Hepatocyte (in vitro differentiated cells): ENCODE results near the gene LY6G5B. TPM values are rescaled to one million over a fixed set of nuclear protein-coding genes. Genes with fewer than 3 reads are reported as not detected.

Source experiments
- DNase-seq: peaks from one replicate; pipeline ENCODE4 v3.0.0-alpha.2; 2016; ENCODE audit warnings: low spot score
- H2AFZ ChIP-seq: fragments of 200-600 bp; sonication (generic); 2 replicates; pipeline ENCODE4 v1.6.0; 2016; ENCODE audit warnings: antibody characterized with exemption, mild to moderate bottlenecking
- H3K27ac ChIP-seq: fragments of 200-600 bp; sonication (generic); 2 replicates; pipeline ENCODE4 v1.5.1; 2016; ENCODE audit warnings: mild to moderate bottlenecking
- H3K27me3 ChIP-seq: fragments of 200-600 bp; sonication (generic); 2 replicates; pipeline ENCODE4 v1.6.1; 2016
- H3K36me3 ChIP-seq: fragments of 200-600 bp; sonication (generic); replicated peaks from 2 replicates; pipeline ENCODE4 v1.5.1; 2016; ENCODE audit warnings: low read depth; ENCODE audit not compliant: insufficient read depth
- H3K4me1 ChIP-seq: fragments of 200-600 bp; sonication (generic); 2 replicates; pipeline ENCODE4 v1.5.1; 2016; ENCODE audit warnings: mild to moderate bottlenecking, moderate library complexity; ENCODE audit not compliant: insufficient read depth
- H3K4me2 ChIP-seq: fragments of 200-600 bp; sonication (generic); 2 replicates; pipeline ENCODE4 v1.6.0; 2016
- H3K4me3 ChIP-seq: fragments of 200-600 bp; sonication (generic); 2 replicates; pipeline ENCODE4 v1.5.1; 2016; ENCODE audit warnings: mild to moderate bottlenecking
- H3K79me2 ChIP-seq: fragments of 200-600 bp; sonication (generic); 2 replicates; pipeline ENCODE4 v1.6.0; 2017; ENCODE audit warnings: mild to moderate bottlenecking
- H3K9me2 ChIP-seq: fragments of 200-600 bp; sonication (generic); replicated peaks from 2 replicates; pipeline ENCODE4 v1.6.0; 2017; ENCODE audit warnings: mild to moderate bottlenecking; ENCODE audit not compliant: insufficient read depth
- H3K9me3 ChIP-seq: fragments of 200-600 bp; sonication (generic); 2 replicates; pipeline ENCODE4 v1.5.1; 2016; ENCODE audit warnings: low read depth, mild to moderate bottlenecking
- H4K20me1 ChIP-seq: fragments of 200-600 bp; sonication (generic); 2 replicates; pipeline ENCODE4 v1.6.0; 2016; ENCODE audit warnings: mild to moderate bottlenecking; ENCODE audit not compliant: insufficient read depth, poor library complexity, severe bottlenecking
- CTCF ChIP-seq: fragments of 200-600 bp; sonication (generic); IDR thresholded peaks from 2 replicates; pipeline ENCODE4 v1.5.1; 2016; ENCODE audit warnings: antibody characterized with exemption, mild to moderate bottlenecking; ENCODE audit not compliant: poor library complexity
- EZH2 ChIP-seq: fragments of 200-600 bp; sonication (generic); IDR thresholded peaks from 2 replicates; pipeline ENCODE4 v1.6.1; 2016; ENCODE audit warnings: antibody characterized with exemption, mild to moderate bottlenecking, borderline replicate concordance
- EZH2phosphoT487 ChIP-seq: fragments of 200-600 bp; sonication (generic); IDR thresholded peaks from one replicate; pipeline ENCODE4 v1.6.1; 2018; ENCODE audit warnings: antibody characterized with exemption, mild to moderate bottlenecking, low read depth, moderate library complexity; ENCODE audit not compliant: unreplicated experiment, severe bottlenecking
- WGBS: methylation state at CpG from one replicate; pipeline ENCODE4 v1.1.6; 2016; ENCODE audit warnings: low lambda C conversion rate; ENCODE audit errors: missing lambda C conversion rate; 5-methylcytosine and 5-hydroxymethylcytosine counted together
- polyA plus RNA-seq: library from polyadenylated mRNA; unstranded; fragments of >200 nt; fragmentation: Nextera tagmentation; extraction: Ambion mirVana; gene quantifications from 2 replicates; pipeline ENCODE4 v1.2.1, GENCODE V29; 2016
- total RNA-seq: library from RNA; depleted of rRNA; stranded (reverse); fragments of >200 nt; gene quantifications from 2 replicates; pipeline ENCODE4 v1.2.3, GENCODE V29; 2014

LY6G5B gene
- total and polyA plus RNA-seq, 2 experiments from 2014 or later: 5.3 to 14.9 TPM

- Histone ChIP-seq H4K20me1 (peaks cover 3% of the 10 kb centered on the region), H3K27me3 (no peaks in the 10 kb centered on the region), H3K4me1 (no peaks in the 10 kb centered on the region), H3K4me2 (no peak overlapping the region), H3K9me2 (no peaks in the 10 kb centered on the region), H3K36me3 (no peaks in the 10 kb centered on the region), H3K9me3 (no peaks in the 10 kb centered on the region), H2AFZ (no peak overlapping the region), H3K4me3 (no peak overlapping the region), H3K79me2 (peaks cover 2% of the 10 kb centered on the region), H3K27ac (no peak overlapping the region)
- no peak for TF ChIP-seq CTCF
- no peak for TF ChIP-seq EZH2phosphoT487
- TF ChIP-seq EZH2: no peak
- DNase-seq: no peak
- WGBS: 80% methylated on average over 3 of the region's 3 CpGs
These were observed 35.6 kb upstream of the LY6G5B start for GRCh38 chr6:31634131-31634530.

GRCh38 chr6:31634969-31635575 lies 34.7 kb upstream of the LY6G5B start:
- no peak overlapping the region for H3K27ac ChIP-seq
- no peak overlapping the region for H3K4me2 ChIP-seq
- H3K36me3 ChIP-seq: no peaks in the 10 kb centered on the region
- no peaks in the 10 kb centered on the region for H3K27me3 ChIP-seq
- DNase-seq: no peak
- no peaks in the 10 kb centered on the region for H3K4me1 ChIP-seq
- TF ChIP-seq EZH2: no peak
- TF ChIP-seq CTCF: no peak
- no peak for TF ChIP-seq EZH2phosphoT487
- no peak overlapping the region for H3K4me3 ChIP-seq
- no peaks in the 10 kb centered on the region for H3K9me3 ChIP-seq
- H3K79me2 ChIP-seq: peaks cover 2% of the 10 kb centered on the region
- H2AFZ ChIP-seq: no peak overlapping the region
- H4K20me1 ChIP-seq: peaks cover 3% of the 10 kb centered on the region
- no peaks in the 10 kb centered on the region for H3K9me2 ChIP-seq
- WGBS: 89% methylated on average over 11 of the region's 11 CpGs

GRCh38 chr6:31636698-31637596 lies 32.8 kb upstream of the LY6G5B start:
- H3K36me3 ChIP-seq: no peaks in the 10 kb centered on the region

More at GRCh38 chr6:31636698-31637596, 32.8 kb upstream of the LY6G5B start:
- H4K20me1 ChIP-seq: peaks cover 3% of the 10 kb centered on the region
- no peak for DNase-seq
- peaks cover 2% of the 10 kb centered on the region for H3K79me2 ChIP-seq
- no peak overlapping the region for H2AFZ ChIP-seq
- no peaks in the 10 kb centered on the region for H3K9me2 ChIP-seq
- no peak overlapping the region for H3K4me3 ChIP-seq
- no peaks in the 10 kb centered on the region for H3K4me1 ChIP-seq
- TF ChIP-seq EZH2: no peak
- TF ChIP-seq CTCF: no peak
- no peak for TF ChIP-seq EZH2phosphoT487
- 88% methylated on average over 27 of the region's 27 CpGs for WGBS
- H3K4me2 ChIP-seq: no peak overlapping the region
- no peaks in the 10 kb centered on the region for H3K27me3 ChIP-seq
- no peaks in the 10 kb centered on the region for H3K9me3 ChIP-seq
- peak overlapping the region; percentile 57 for H3K27ac ChIP-seq
